ENCODE results near the gene RAI14. TPM values are rescaled to one million over a fixed set of nuclear protein-coding genes. Genes with fewer than 3 reads are reported as not detected.

RAI14 gene
- total RNA-seq, 4 donors from 2014 or later, result 26.9 to 40.4 (median 32.1) TPM

GRCh38 chr5:34790069-34790468 lies 133.9 kb downstream of the RAI14 start:
- TF ChIP-seq, protein P1, sequence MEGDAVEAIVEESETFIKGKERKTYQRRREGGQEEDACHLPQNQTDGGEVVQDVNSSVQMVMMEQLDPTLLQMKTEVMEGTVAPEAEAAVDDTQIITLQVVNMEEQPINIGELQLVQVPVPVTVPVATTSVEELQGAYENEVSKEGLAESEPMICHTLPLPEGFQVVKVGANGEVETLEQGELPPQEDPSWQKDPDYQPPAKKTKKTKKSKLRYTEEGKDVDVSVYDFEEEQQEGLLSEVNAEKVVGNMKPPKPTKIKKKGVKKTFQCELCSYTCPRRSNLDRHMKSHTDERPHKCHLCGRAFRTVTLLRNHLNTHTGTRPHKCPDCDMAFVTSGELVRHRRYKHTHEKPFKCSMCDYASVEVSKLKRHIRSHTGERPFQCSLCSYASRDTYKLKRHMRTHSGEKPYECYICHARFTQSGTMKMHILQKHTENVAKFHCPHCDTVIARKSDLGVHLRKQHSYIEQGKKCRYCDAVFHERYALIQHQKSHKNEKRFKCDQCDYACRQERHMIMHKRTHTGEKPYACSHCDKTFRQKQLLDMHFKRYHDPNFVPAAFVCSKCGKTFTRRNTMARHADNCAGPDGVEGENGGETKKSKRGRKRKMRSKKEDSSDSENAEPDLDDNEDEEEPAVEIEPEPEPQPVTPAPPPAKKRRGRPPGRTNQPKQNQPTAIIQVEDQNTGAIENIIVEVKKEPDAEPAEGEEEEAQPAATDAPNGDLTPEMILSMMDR (IDR thresholded peaks at IDR 0.05), result no peak
- WGBS, 2 donors, result 49 to 51% methylated on average over 1 of the region's 1 CpG

DNA sequence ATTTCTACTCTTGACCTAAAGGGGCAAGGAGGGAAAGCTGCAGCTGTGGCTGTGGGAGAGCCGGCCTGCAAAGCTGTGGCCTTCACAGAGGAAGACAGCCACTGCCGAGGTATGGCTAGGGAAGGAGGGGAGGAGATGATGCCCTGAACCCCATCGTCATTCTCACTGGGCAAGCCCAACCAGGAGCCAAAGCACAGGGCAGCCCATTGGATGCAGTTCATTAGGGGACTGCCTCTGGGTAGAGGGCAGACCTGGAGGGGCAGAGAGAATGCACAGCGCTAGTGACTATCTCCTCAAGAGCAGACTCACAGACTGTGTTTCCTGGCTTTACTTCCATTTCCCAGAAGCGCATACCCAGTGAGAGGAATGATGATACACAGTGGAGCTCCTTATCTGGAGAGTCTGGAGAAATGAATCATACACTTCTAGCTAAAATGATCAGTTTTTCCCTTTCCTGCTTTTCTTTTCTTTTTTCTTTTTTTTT lies 135.7 kb downstream of the RAI14 start:
- TF ChIP-seq, protein P1 (IDR thresholded peaks at IDR 0.05), result no peak
- TF ChIP-seq POLR2A (IDR thresholded peaks at IDR 0.05), result no peak
- 82 to 87% methylated on average over 5 of the region's 5 CpGs for WGBS, 2 donors
- intact Hi-C loops (cut with DNase I; ENCODE audit: low total_unique reads), result no loop called here
- no peak for DNase-seq (ENCODE audit: low spot score in 2 of 2)
- no peak overlapping the region for H3K4me3 ChIP-seq (ENCODE audit: low read depth, poor library complexity, severe bottlenecking)

More at GRCh38 chr5:34790069-34790468, 133.9 kb downstream of the RAI14 start:
- H3K4me3 ChIP-seq (ENCODE audit: low read depth, poor library complexity, severe bottlenecking), result no peak overlapping the region
- intact Hi-C loops (cut with DNase I; ENCODE audit: low total_unique reads), result no loop called here
- DNase-seq (ENCODE audit: low spot score in 2 of 2), result no peak

GRCh38 chr5:34802834-34803563 lies 146.9 kb downstream of the RAI14 start:
- H3K4me3 ChIP-seq (ENCODE audit: low read depth, poor library complexity, severe bottlenecking), result no peak overlapping the region
- DNase-seq (ENCODE audit: low spot score in 2 of 2), result no peak
- intact Hi-C loops (cut with DNase I; ENCODE audit: low total_unique reads), result no loop called here
- TF ChIP-seq, protein P1 (IDR thresholded peaks at IDR 0.05), result no peak
- TF ChIP-seq POLR2A (IDR thresholded peaks at IDR 0.05), result no peak
- WGBS, 2 donors, result 61 to 96% methylated on average over 6 to 9 of the region's 9 CpGs

GRCh38 chr5:34803974-34804732 lies 148.0 kb downstream of the RAI14 start:
- intact Hi-C loops (cut with DNase I; ENCODE audit: low total_unique reads), result no loop called here
- WGBS, 2 donors, result 40 to 41% methylated on average over 4 of the region's 4 CpGs
- no peak for DNase-seq (ENCODE audit: low spot score in 2 of 2)
- TF ChIP-seq POLR2A (IDR thresholded peaks at IDR 0.05), result no peak
- TF ChIP-seq, protein P1 (IDR thresholded peaks at IDR 0.05), result no peak
- no peak overlapping the region for H3K4me3 ChIP-seq (ENCODE audit: low read depth, poor library complexity, severe bottlenecking)

- DNase-seq (ENCODE audit: low spot score in 2 of 2), result no peak
- TF ChIP-seq, protein P1 (IDR thresholded peaks at IDR 0.05), result no peak
- no peak for TF ChIP-seq POLR2A (IDR thresholded peaks at IDR 0.05)
- intact Hi-C loops (cut with DNase I; ENCODE audit: low total_unique reads), result no loop called here
- 46 to 52% methylated on average over 5 of the region's 5 CpGs for WGBS, 2 donors
- H3K4me3 ChIP-seq (ENCODE audit: low read depth, poor library complexity, severe bottlenecking), result no peak overlapping the region
Observed at GRCh38 chr5:34804913-34805312, 148.8 kb downstream of the RAI14 start.

Data from lower leg skin (tissue), 4 donors.